PC-9 (cell line): ENCODE data around the gene MRPL18.

Source experiments
- CTCF ChIP-seq: fragments of 200-600 bp; sonication (generic); conservative IDR thresholded peaks from 2 replicates; pipeline ENCODE4 v1.6.1; 2017; ENCODE audit warnings: mixed run types, antibody characterized with exemption, mild to moderate bottlenecking, moderate library complexity
- EZH2 ChIP-seq: fragments of 200-600 bp; sonication (generic); IDR thresholded peaks from 2 replicates; pipeline ENCODE4 v1.8.0; 2017; ENCODE audit warnings: antibody characterized with exemption, low read depth

GRCh38 chr6:159833997-159834603, 43.8 kb downstream of the MRPL18 start:
- TF ChIP-seq CTCF (no peak), EZH2 (no peak)
